Measurements from ENCODE around the gene KIF26A. TPM values are rescaled to one million over a fixed set of nuclear protein-coding genes. Genes with fewer than 3 reads are reported as not detected.

KIF26A gene
- total and polyA plus RNA-seq, 2 of the 4 experiments (the other 2 are of a cell fraction) = not detected

DNA sequence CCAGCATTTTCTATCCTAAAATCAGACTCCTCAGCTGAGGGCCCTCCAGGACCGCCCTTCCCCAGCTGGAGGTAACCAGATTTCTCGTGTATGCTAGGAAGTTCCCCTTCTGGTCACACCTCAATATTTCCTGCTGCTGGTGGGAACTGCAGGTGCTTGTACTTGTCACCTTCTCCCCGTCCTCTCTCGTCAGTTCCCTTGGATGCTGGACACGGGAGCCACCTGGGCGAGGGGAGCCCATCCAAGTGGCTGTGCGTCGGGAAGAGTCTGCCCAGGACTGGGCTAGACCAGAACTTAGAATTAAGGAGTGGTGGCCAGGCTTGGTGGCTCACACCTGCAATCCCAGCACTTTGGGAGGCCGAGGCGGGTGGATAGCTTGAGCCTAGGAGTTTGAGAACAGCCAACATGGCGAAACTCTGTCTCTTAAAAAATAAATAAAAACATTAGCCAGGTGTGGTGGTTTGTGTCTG lies 23.2 kb upstream of the KIF26A start:
- no CpG with 5 or more reads among the region's 11 CpGs for WGBS, 2 experiments (ENCODE audit: extremely low coverage in 2 of 2, insufficient read length in 1 of 2)
- Histone ChIP-seq H3K4ac (ENCODE audit: low read depth, low read length) (no peak overlapping the region), H3K9ac (ENCODE audit: low read depth, low read length) (no peak overlapping the region), H3K9me1 (ENCODE audit: insufficient read depth, low read length) (no peaks in the 10 kb centered on the region), H2BK5ac (ENCODE audit: low read depth, low read length, poor library complexity, severe bottlenecking) (no peak overlapping the region), H2AK9ac (replicated peaks; ENCODE audit: low read depth, low read length, poor library complexity) (no peak overlapping the region), H4K8ac (ENCODE audit: low read depth in 2 of 2, low read length in 2 of 2) (no peak overlapping the region), H3K4me2 (ENCODE audit: low read depth, low read length) (no peak overlapping the region), H2AK5ac (ENCODE audit: low read depth, low read length) (no peak overlapping the region), H3K9me3 (ENCODE audit: control insufficient read depth, insufficient read depth, low read length) (no peaks in the 10 kb centered on the region), H4K20me1 (ENCODE audit: insufficient read depth, low read length) (no peaks in the 10 kb centered on the region; the same call in 1 of the 2 replicates), H2AFZ (replicated peaks; ENCODE audit: low read length, poor library complexity) (no peak overlapping the region), H4K91ac (ENCODE audit: insufficient read depth, low read depth, low read length) (no peak overlapping the region), H3K79me1 (ENCODE audit: low read depth in 1 of 2, low read length in 2 of 2) (no peaks in the 10 kb centered on the region), H3K27ac (ENCODE audit: insufficient read depth, low read length) (no peak overlapping the region), H3K36me3 (ENCODE audit: control insufficient read depth, insufficient read depth, low read length) (no peaks in the 10 kb centered on the region), H3K56ac (ENCODE audit: extremely low read depth, insufficient read depth, low read length) (no peak overlapping the region), H3K14ac (replicated peaks; ENCODE audit: low read depth, low read length) (no peak overlapping the region), H2BK120ac (ENCODE audit: low read depth, low read length) (no peak overlapping the region), H3K4me1 (ENCODE audit: control insufficient read depth, insufficient read depth, low read length) (no peaks in the 10 kb centered on the region), H3K27me3 (ENCODE audit: control insufficient read depth, insufficient read depth, low read length) (peaks cover 17% of the 10 kb centered on the region; the same call in 1 of the 2 replicates), H3K18ac (ENCODE audit: low read depth, low read length) (no peak overlapping the region), H3K23ac (ENCODE audit: low read depth, low read length) (no peak overlapping the region), H2BK20ac (ENCODE audit: low read depth, low read length) (no peak overlapping the region), H2BK15ac (ENCODE audit: low read depth, low read length) (no peak overlapping the region), H4K5ac (ENCODE audit: low read depth, low read length) (no peak overlapping the region), H3K4me3 (ENCODE audit: insufficient read depth, low read depth, low read length) (no peak overlapping the region)
- intact Hi-C loops (cut with micrococcal nuclease) = no loop called here
- DNase-seq (no peak), ATAC-seq (ENCODE audit: low read depth) (no peak)
- ChIA-PET POLR2A (ENCODE audit: unreplicated experiment) (interaction anchor here (0.6 kb wide), 1 partner anchor 485 kb away, joined by 6 read pairs; no protein-coding TSS in a partner anchor), CTCF (no interaction called here)
- dilution Hi-C loops (cut with HindIII; ENCODE audit: low sequenced_read_pairs, unreplicated experiment) = no loop called here
- in situ Hi-C loops (cut with MboI; ENCODE audit: low sequenced_read_pairs) = no loop called here
- no TSS peak for BruUV-seq (replicated peaks)
- TF ChIP-seq, protein P1, sequence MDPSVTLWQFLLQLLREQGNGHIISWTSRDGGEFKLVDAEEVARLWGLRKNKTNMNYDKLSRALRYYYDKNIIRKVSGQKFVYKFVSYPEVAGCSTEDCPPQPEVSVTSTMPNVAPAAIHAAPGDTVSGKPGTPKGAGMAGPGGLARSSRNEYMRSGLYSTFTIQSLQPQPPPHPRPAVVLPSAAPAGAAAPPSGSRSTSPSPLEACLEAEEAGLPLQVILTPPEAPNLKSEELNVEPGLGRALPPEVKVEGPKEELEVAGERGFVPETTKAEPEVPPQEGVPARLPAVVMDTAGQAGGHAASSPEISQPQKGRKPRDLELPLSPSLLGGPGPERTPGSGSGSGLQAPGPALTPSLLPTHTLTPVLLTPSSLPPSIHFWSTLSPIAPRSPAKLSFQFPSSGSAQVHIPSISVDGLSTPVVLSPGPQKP (IDR thresholded peaks at IDR 0.05; ENCODE audit: borderline replicate concordance, low read depth, low read length) = no peak
- no peak for TF ChIP-seq RFX5 (IDR thresholded peaks at IDR 0.05; ENCODE audit: low read depth, low read length)
- no peak for TF ChIP-seq NFE2L2 (IDR thresholded peaks at IDR 0.05; ENCODE audit: low read depth, low read length)
- TF ChIP-seq SMC3 (IDR thresholded peaks at IDR 0.05; ENCODE audit: low read depth, low read length) = no peak
- no peak for TF ChIP-seq MXI1 (IDR thresholded peaks at IDR 0.05; ENCODE audit: borderline replicate concordance, low read depth, low read length)
- TF ChIP-seq BHLHE40 (IDR thresholded peaks at IDR 0.05; ENCODE audit: low read depth, low read length) = no peak
- TF ChIP-seq, protein P2, sequence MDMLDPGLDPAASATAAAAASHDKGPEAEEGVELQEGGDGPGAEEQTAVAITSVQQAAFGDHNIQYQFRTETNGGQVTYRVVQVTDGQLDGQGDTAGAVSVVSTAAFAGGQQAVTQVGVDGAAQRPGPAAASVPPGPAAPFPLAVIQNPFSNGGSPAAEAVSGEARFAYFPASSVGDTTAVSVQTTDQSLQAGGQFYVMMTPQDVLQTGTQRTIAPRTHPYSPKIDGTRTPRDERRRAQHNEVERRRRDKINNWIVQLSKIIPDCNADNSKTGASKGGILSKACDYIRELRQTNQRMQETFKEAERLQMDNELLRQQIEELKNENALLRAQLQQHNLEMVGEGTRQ (IDR thresholded peaks at IDR 0.05; ENCODE audit: low read depth, low read length) = no peak
- TF ChIP-seq RAD21 (IDR thresholded peaks at IDR 0.05; ENCODE audit: low read length) = no peak
- TF ChIP-seq RCOR1 (IDR thresholded peaks at IDR 0.05; ENCODE audit: insufficient replicate concordance, low read length) = no peak
- no peak for TF ChIP-seq MAZ (IDR thresholded peaks at IDR 0.05; ENCODE audit: borderline replicate concordance, low read depth, low read length)
- TF ChIP-seq, protein P3, sequence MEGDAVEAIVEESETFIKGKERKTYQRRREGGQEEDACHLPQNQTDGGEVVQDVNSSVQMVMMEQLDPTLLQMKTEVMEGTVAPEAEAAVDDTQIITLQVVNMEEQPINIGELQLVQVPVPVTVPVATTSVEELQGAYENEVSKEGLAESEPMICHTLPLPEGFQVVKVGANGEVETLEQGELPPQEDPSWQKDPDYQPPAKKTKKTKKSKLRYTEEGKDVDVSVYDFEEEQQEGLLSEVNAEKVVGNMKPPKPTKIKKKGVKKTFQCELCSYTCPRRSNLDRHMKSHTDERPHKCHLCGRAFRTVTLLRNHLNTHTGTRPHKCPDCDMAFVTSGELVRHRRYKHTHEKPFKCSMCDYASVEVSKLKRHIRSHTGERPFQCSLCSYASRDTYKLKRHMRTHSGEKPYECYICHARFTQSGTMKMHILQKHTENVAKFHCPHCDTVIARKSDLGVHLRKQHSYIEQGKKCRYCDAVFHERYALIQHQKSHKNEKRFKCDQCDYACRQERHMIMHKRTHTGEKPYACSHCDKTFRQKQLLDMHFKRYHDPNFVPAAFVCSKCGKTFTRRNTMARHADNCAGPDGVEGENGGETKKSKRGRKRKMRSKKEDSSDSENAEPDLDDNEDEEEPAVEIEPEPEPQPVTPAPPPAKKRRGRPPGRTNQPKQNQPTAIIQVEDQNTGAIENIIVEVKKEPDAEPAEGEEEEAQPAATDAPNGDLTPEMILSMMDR (conservative IDR thresholded peaks at IDR 0.05; ENCODE audit: low read depth, low read length) = no peak
- no peak for TF ChIP-seq MAFK (IDR thresholded peaks at IDR 0.05; ENCODE audit: low read depth, low read length)
- TF ChIP-seq CEBPB (IDR thresholded peaks at IDR 0.05; ENCODE audit: low read depth, low read length) = no peak
- TF ChIP-seq FOS (IDR thresholded peaks at IDR 0.05; ENCODE audit: low read depth, low read length) = no peak
- no peak for TF ChIP-seq POLR2A (IDR thresholded peaks at IDR 0.05; ENCODE audit: low read depth, low read length)
- TF ChIP-seq CHD1 (IDR thresholded peaks at IDR 0.05; ENCODE audit: low read depth, low read length) = no peak

All from IMR-90 (cell line).